IMR-90 (cell line): Measurements from ENCODE around the gene DCUN1D2. TPM values are rescaled to one million over a fixed set of nuclear protein-coding genes. Genes with fewer than 3 reads are reported as not detected.

Experiments
- ATAC-seq: fragments of 200-7000 bp; cut with Tn5 transposase; 2 replicates; pipeline ENCODE4 v1.9.1; 2020; ENCODE audit warnings: low read depth, mild to moderate bottlenecking, moderate library complexity
- BruUV-seq: library from RNA; stranded (reverse); fragments of 400-500 nt; replicated peaks from 2 replicates; lab custom pipeline; 2021; lab: Mats Ljungman, UMichigan
- CTCF ChIA-PET: fragments of 300-600 bp; formaldehyde crosslinking; extraction: SDS; loops from one replicate; lab custom pipeline; 2021; ENCODE audit warnings: antibody characterized with exemption; lab: Yijun Ruan, JAX
- POLR2A ChIA-PET: fragments of 300-600 bp; sonication (Branson Sonifier 250); formaldehyde crosslinking; loops from one replicate; lab custom pipeline; 2022; ENCODE audit warnings: antibody characterized with exemption; ENCODE audit not compliant: unreplicated experiment; lab: Charles Lee
- DNase-seq: peaks from one replicate; pipeline ENCODE4 v3.0.0; 2013
- H2AFZ ChIP-seq: replicated peaks from 2 replicates; pipeline ENCODE3; 2013; ENCODE audit warnings: low read length, mild to moderate bottlenecking; ENCODE audit not compliant: poor library complexity
- H2AK5ac ChIP-seq: 2 replicates; pipeline ENCODE4 v1.6.1; 2013; ENCODE audit warnings: low read depth, low read length, inconsistent platforms
- H2AK9ac ChIP-seq: replicated peaks from 2 replicates; pipeline ENCODE3; 2013; ENCODE audit warnings: mild to moderate bottlenecking, low read depth, low read length, moderate library complexity; ENCODE audit not compliant: poor library complexity
- H2BK120ac ChIP-seq: 2 replicates; pipeline ENCODE4 v1.6.1; 2013; ENCODE audit warnings: low read depth, low read length, inconsistent platforms
- H2BK15ac ChIP-seq: 3 replicates; pipeline ENCODE4 v1.6.1; 2013; ENCODE audit warnings: low read depth, low read length, inconsistent platforms
- H2BK20ac ChIP-seq: 2 replicates; pipeline ENCODE4 v1.6.1; 2013; ENCODE audit warnings: low read depth, mild to moderate bottlenecking, inconsistent platforms, low read length, moderate library complexity
- H2BK5ac ChIP-seq: 2 replicates; pipeline ENCODE4 v1.6.1; 2013; ENCODE audit warnings: mild to moderate bottlenecking, low read depth, low read length, inconsistent platforms; ENCODE audit not compliant: poor library complexity, severe bottlenecking
- H3K14ac ChIP-seq: replicated peaks from 2 replicates; pipeline ENCODE4 v1.6.1; 2013; ENCODE audit warnings: low read depth, low read length, inconsistent platforms
- H3K18ac ChIP-seq: 2 replicates; pipeline ENCODE4 v1.6.1; 2013; ENCODE audit warnings: low read depth, low read length, control low read depth
- H3K23ac ChIP-seq: 2 replicates; pipeline ENCODE4 v1.6.1; 2013; ENCODE audit warnings: low read depth, low read length, inconsistent platforms
- H3K27ac ChIP-seq: 2 replicates; pipeline ENCODE4 v1.5.1; 2013; ENCODE audit warnings: mild to moderate bottlenecking, control low read depth, low read length; ENCODE audit not compliant: insufficient read depth
- H3K27me3 ChIP-seq: 2 replicates; pipeline ENCODE4 v1.6.1; 2013; ENCODE audit warnings: low read length; ENCODE audit not compliant: control insufficient read depth, insufficient read depth
- H3K36me3 ChIP-seq: 2 replicates; pipeline ENCODE4 v1.6.1; 2013; ENCODE audit warnings: low read length, mixed read lengths; ENCODE audit not compliant: control insufficient read depth, insufficient read depth
- H3K4ac ChIP-seq: 2 replicates; pipeline ENCODE4 v1.6.1; 2013; ENCODE audit warnings: low read depth, low read length, inconsistent platforms
- H3K4me1 ChIP-seq: 2 replicates; pipeline ENCODE4 v1.6.1; 2013; ENCODE audit warnings: low read length, mixed read lengths; ENCODE audit not compliant: control insufficient read depth, insufficient read depth
- H3K4me2 ChIP-seq: 2 replicates; pipeline ENCODE4 v1.6.1; 2013; ENCODE audit warnings: low read depth, mild to moderate bottlenecking, control low read depth, low read length, moderate library complexity
- H3K4me3 ChIP-seq: 2 replicates; pipeline ENCODE4 v1.5.1; 2013; ENCODE audit warnings: low read depth, mild to moderate bottlenecking, control low read depth, low read length, moderate library complexity; ENCODE audit not compliant: insufficient read depth
- H3K56ac ChIP-seq: 2 replicates; pipeline ENCODE4 v1.6.1; 2013; ENCODE audit warnings: low read length, inconsistent platforms; ENCODE audit not compliant: insufficient read depth; ENCODE audit errors: extremely low read depth
- H3K79me1 ChIP-seq, 2 experiments: 2 replicates each; pipeline ENCODE4 v1.6.1; 2013; ENCODE audit warnings: low read length in 2 of 2, inconsistent platforms in 1 of 2, low read depth in 1 of 2
- H3K9ac ChIP-seq: 2 replicates; pipeline ENCODE4 v1.6.1; 2013; ENCODE audit warnings: low read depth, low read length, control low read depth
- H3K9me1 ChIP-seq: 2 replicates; pipeline ENCODE4 v1.6.1; 2013; ENCODE audit warnings: low read length, inconsistent platforms; ENCODE audit not compliant: insufficient read depth
- H3K9me3 ChIP-seq: 2 replicates; pipeline ENCODE4 v1.6.1; 2013; ENCODE audit warnings: low read length; ENCODE audit not compliant: control insufficient read depth, insufficient read depth
- H4K20me1 ChIP-seq: 2 replicates; pipeline ENCODE4 v1.6.1; 2013; ENCODE audit warnings: low read length, inconsistent platforms; ENCODE audit not compliant: insufficient read depth
- H4K5ac ChIP-seq: 2 replicates; pipeline ENCODE4 v1.6.1; 2013; ENCODE audit warnings: mild to moderate bottlenecking, low read depth, low read length, control low read depth
- H4K8ac ChIP-seq, 2 experiments: 2 replicates each; pipeline ENCODE4 v1.6.1; 2013; ENCODE audit warnings: low read depth in 2 of 2, low read length in 2 of 2, control low read depth in 1 of 2, inconsistent platforms in 1 of 2
- H4K91ac ChIP-seq: 2 replicates; pipeline ENCODE4 v1.6.1; 2013; ENCODE audit warnings: low read depth, low read length, inconsistent platforms; ENCODE audit not compliant: insufficient read depth
- BHLHE40 ChIP-seq: fragments of 150-350 bp; IDR thresholded peaks from 2 replicates; pipeline ENCODE4 v1.6.1; 2016; ENCODE audit warnings: mild to moderate bottlenecking, low read depth, low read length
- WGBS, 2 experiments: methylation state at CpG; one replicate each; pipeline versions ENCODE4 v1.1.5 to v1.1.7; 2013; ENCODE audit warnings: missing lambda C conversion rate in 2 of 2; ENCODE audit not compliant: insufficient read length in 1 of 2; ENCODE audit errors: extremely low coverage in 2 of 2; 5-methylcytosine and 5-hydroxymethylcytosine counted together
- dilution Hi-C: fragments of 300-500 bp; cut with HindIII; formaldehyde crosslinking; loops from one replicate; pipeline ENCODE4 v1.14.3; 2018; ENCODE audit warnings: low sequenced_read_pairs; ENCODE audit not compliant: unreplicated experiment
- in situ Hi-C: fragments of 300-500 bp; cut with MboI; formaldehyde crosslinking; loops from 3 replicates; pipeline ENCODE4 v1.14.3; 2019; ENCODE audit warnings: low sequenced_read_pairs, inconsistent platforms, mixed read lengths
- intact Hi-C: fragments of 100-400 bp; cut with micrococcal nuclease; formaldehyde crosslinking; loops from 2 replicates; pipeline ENCODE4 v1.10.0; 2022
- polyA plus RNA-seq, 3 experiments: library from polyadenylated mRNA; depleted of rRNA; stranded (reverse); fragments of >200 nt; gene quantifications; 2 replicates each; pipeline ENCODE4 v1.2.3, GENCODE V29; 2012; ENCODE audit warnings: low replicate concordance in 1 of 3
- total RNA-seq: library from RNA; depleted of rRNA; stranded (reverse); fragments of >200 nt; gene quantifications from 2 replicates; pipeline ENCODE4 v1.2.3, GENCODE V29; 2012

DCUN1D2 gene
- total and polyA plus RNA-seq, 2 of the 4 experiments (the other 2 are of a cell fraction): 8.1 to 11.5 TPM

- Histone ChIP-seq H4K91ac (no peak overlapping the region), H3K14ac (no peak overlapping the region), H3K27me3 (no peaks in the 10 kb centered on the region), H3K23ac (no peak overlapping the region), H3K4me1 (no peaks in the 10 kb centered on the region), H2AK9ac (no peak overlapping the region), H2BK5ac (no peak overlapping the region), H4K5ac (no peak overlapping the region), H3K9me1 (peaks cover 4% of the 10 kb centered on the region; the same call in 1 of the 2 replicates), H2BK15ac (no peak overlapping the region), H2BK20ac (no peak overlapping the region), H2AFZ (no peak overlapping the region), H2AK5ac (no peak overlapping the region), H3K36me3 (peaks cover 52% of the 10 kb centered on the region), H3K4ac (no peak overlapping the region), H3K27ac (no peak overlapping the region), H3K9me3 (no peaks in the 10 kb centered on the region), H2BK120ac (no peak overlapping the region), H4K20me1 (peaks cover 24% of the 10 kb centered on the region), H3K18ac (no peak overlapping the region), H4K8ac (no peak overlapping the region), H3K4me2 (no peak overlapping the region), H3K56ac (no peak overlapping the region), H3K79me1 (peaks cover 20 to 42% of the 10 kb centered on the region in 2 experiments), H3K4me3 (no peak overlapping the region), H3K9ac (no peak overlapping the region)
- intact Hi-C loops: no loop called here
- in situ Hi-C loops: no loop called here
- no TSS peak for BruUV-seq
- POLR2A ChIA-PET: no interaction called here
- ATAC-seq (no peak), DNase-seq (no peak)
- no peak for TF ChIP-seq BHLHE40
- WGBS, 2 experiments: 95% methylated on average over 7 of the region's 15 CpGs; no CpG with 5 or more reads in 1 of the 2 experiments
- CTCF ChIA-PET: no interaction called here
- dilution Hi-C loops: no loop called here
Measured at GRCh38 chr13:113511361-113511760, 20.9 kb upstream of the DCUN1D2 start.
